Stimulated activated CD4-positive, alpha-beta T cell treated with anti-CD3 and anti-CD28 coated beads, Interleukin-2, amount 100 ng/mL, for 4 hours (primary cell): ENCODE results near the gene E2F7.

Experiments
- DNase-seq: peaks from one replicate; pipeline ENCODE4 v3.0.0-alpha.2; 2020; ENCODE audit warnings: low read depth

The E2F7 gene

DNA sequence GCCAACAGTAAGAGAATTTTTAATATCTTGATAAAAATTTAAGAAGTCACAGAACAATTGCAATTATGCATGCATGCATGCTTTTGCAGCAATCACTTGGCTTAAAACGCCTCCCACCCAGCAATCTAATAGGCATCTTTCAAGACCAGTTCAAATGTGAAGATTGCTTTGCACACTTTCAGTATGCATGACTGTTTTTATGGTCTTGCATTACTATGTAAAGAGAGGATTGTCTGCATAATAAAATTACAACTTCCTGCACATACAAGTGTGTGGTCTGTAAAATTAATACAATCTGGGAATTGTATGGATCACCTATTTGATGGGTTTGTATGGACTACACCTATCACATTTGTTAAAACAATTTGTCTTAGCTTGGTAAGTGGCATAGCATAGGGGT, 48.8 kb downstream of the E2F7 start:
- DNase-seq, result no peak

DNA sequence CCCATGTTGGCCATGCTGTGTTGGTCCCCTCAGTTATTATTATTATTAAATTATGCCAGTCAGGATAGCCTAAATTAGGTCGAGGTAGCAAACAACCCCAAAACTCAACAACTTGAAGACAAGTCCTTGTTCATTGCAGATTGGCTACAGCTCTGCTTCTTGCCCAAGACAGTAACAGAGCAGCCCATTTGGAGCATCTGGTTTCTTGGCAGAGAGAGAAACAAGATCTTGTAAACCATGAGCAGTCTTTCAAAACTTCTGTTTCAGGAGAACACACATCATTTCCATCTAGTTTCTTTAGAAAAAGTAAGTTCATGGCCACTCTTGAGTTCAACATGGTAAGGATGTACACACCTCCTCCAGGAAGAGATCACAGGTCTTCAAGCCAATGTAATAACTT, 52.3 kb downstream of the E2F7 start:
- DNase-seq, result no peak

- peak; percentile 37 for DNase-seq
Observed at GRCh38 chr12:77010691-77011548, 54.4 kb downstream of the E2F7 start.

GRCh38 chr12:77007476-77007875, 57.9 kb downstream of the E2F7 start:
- DNase-seq, result no peak

- no peak for DNase-seq
Observed at GRCh38 chr12:77005611-77006098, 59.7 kb downstream of the E2F7 start.

GRCh38 chr12:77003914-77004313, 61.5 kb downstream of the E2F7 start:
- DNase-seq, result no peak

- no peak for DNase-seq
Observed at GRCh38 chr12:77003246-77003645, 62.1 kb downstream of the E2F7 start.

DNA sequence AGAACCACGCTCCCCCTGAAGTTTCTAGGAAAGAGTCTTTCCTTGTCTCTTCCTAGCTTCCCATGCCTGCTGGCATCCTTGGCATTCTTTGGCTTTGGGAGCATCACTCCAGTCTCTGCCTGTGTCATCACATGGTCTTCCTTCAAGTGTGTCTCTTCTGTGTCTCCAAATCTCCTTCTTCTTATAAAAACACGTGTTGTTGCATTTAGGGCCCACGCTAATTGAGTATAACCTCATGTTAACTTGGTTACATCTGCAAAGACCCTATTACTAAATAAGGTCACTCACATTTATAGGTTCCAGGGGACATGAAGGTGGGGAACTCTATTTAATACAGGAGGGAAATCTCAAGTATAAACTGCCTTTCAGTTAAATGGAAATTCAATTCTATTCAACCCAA, 63.0 kb downstream of the E2F7 start:
- no peak for DNase-seq

DNA sequence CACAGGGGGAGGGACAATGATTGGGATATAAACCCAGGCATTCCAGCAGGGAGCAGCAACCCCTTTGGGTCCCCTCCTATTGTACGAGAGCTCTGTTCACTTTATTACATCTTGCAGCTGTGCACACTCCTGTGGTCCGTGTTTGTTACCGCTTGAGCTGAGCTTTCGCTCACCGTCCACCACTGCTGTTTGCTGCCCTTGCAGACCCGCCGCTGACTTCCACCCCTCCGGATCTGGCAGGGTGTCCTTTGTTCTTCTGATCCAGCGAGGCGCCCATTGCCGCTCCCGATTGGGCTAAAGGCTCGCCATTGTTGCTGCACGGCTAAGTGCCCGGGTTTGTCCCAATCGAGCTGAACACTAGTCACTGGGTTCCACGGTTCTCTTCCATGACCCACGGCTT, 64.1 kb downstream of the E2F7 start:
- DNase-seq, result no peak

GRCh38 chr12:76998908-76999556, 66.3 kb downstream of the E2F7 start:
- no peak for DNase-seq

- no peak for DNase-seq
Observed at GRCh38 chr12:76998386-76998785, 67.0 kb downstream of the E2F7 start.

DNA sequence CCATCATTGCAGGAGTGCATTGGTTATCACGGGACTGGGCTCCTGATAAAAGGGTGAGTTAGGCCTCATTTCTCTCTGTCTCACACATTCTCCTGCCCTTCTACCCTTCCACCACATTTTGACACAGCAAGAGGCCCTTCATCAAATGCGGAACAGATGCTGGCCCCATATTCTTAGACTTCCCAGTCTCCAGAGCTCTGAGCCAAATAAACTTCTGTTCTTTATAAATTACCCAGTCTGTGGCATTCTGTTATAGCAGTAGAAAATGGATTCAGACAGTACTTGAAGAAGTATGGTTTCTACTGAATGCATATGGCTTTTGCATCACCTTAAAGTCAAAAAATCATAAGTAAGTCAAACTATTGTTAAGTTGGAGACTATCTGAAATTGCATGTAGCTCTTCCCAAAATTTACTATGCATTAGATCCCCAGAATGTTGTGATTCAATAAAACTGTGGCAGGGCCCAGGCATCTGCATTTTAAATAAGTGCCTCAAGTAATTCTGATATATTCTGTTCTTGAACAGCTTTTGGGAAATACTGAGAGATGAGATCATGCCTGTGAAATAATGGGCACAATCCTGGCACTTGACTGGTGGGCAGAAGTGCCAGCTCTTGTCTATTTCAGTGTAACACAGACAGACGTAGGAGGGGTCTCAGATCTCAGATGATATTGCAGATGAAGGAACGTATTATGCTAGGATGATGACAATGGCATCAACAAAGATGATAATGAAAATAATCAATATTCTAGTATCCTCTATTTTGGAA, 68.2 kb downstream of the E2F7 start:
- DNase-seq, result no peak

DNA sequence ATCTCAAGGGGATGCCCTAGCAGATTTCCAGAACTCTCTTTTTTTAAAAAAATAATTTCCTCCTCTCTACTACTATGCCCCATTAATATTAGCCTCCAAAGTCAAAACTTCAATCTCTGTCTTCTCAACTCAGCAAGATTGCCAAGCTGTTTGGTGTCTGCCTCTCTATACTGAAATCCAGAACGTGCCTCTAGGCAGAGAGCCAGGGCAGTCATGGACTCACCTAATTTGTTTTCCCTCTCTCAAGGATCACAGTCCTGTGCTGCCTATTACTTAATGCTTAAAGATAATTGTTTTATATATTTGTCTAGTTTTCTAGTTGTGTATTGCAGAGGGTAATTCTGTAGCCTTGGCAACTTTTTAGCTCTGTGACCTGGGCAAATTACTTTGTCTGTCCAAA, 74.7 kb downstream of the E2F7 start:
- DNase-seq, result no peak

DNA sequence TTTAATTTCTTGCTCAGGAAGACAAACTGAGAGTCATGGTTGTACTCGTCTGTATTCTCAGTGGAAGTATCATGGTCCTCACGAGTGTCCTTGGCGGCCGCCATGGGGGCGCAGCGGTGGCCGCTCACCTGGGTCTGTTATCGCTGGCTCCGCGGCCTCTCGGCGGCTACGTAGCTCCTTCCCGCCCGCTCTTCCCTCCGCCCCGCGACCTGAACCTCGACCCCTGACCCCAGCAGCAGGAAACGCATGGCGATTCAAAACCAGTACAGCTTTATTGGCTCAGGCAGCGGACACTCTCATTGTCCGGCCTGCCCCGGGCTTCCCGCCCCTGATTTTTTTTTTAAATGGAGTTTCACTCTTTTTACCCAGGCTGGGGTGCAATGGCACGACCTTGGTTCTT, 80.8 kb downstream of the E2F7 start:
- DNase-seq, result no peak

DNA sequence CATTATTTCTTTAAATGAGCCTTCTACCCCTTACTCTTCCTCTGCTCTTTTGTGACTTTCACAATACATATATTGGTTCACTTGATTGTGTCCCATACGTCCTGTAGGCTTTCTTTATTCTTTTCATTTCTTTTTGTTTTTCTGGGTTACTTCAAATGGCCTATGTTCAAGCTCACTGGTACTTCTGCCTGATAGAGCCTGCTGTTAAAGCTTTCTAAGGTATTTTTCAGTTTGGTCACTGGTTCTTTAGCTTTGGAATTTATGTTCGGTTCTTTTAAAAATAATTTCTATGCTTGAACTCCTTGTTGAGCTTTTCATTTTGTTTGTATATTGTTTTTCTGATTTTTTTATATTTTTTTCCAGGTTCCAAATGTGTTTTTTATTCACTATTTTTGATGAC, 81.9 kb downstream of the E2F7 start:
- no peak for DNase-seq

DNA sequence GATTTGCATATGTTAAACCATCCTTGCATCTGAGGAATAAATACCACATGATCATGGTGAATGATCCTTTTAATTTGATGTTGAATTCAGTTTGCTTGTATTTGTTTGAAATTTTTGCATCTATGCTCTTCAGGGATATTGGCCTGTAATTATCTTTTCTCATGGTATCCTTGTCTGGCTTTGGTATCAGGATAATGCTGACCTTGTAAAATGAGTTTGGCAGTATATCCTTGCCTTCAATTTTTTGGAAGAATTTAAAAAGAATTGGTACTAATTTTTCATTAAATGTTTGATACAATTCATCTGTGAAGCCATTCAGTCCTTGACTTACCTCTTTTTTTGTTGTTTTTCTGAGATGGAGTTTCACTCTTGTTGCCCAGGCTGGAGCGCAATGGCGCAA, 85.2 kb downstream of the E2F7 start:
- DNase-seq, result no peak

DNA sequence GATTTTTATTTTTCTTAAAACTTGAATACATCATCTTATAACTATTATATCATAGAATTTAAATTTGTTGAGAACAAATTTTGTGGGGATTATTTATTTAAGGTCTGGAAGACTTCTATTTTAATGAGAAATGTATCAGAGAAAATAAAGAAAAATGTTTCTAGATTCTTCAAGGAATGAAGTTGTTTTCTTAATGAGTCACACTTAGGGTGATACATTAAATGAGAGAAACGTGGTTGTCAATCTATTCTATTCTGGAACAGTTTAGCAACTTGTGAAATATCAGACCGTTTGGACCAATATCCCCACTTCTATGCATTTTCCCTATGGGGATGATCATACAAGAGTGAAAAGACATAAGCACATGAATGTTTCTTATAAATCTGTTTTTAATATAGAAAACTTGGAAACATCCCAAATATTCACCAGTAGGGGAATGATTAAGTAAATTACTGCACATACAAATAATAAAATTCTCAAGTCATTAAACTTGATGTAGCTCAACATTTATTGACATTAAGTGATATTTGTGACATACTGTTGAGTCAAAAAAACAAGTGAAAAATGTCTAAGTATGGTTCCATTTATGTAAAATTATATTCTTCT, 88.5 kb downstream of the E2F7 start:
- DNase-seq, result no peak
